Measurements from ENCODE around the gene FERMT3.
A peak's percentile ranks its signal among the peaks of the same experiment; 100 is the strongest.

FERMT3 gene

DNA sequence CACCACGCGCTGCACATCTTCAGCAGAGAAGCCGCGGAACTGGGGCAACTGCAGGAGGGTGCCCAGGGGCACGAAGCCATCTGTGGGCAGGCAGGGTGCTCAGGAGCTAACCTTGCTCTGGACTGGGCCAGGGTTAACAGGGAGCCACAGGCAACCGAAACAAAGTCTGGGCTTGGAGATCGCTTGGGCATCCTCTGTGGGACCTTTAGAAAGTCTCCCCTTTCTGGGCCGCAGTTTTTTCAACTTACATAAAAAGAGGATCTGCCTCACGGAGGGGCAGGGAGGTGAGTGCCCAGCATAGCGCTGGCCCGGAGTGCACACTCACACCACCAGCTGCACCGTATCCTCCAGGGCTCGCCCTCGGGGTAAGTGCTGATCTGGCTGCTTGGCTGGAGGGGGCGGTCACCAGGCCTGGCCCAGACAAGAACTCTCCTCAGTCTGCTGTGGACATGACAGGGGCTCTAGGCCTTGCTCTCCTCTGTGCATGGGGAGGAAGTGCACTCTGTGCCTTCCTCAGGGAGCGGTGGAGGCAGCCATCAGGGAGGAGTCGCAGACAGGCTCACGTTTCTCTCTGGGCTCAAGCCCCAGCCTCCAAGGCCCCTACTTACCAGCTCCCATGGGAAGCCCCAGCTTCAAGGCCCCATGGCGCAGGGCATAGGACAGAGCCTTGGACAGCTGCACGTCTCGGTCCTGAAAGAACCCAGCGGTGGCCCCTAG lies 18.5 kb downstream of the FERMT3 start:
- Histone ChIP-seq H3K9ac (ENCODE audit: low read depth, low read length) (peak overlapping the region; percentile 91), H3K36me3 (ENCODE audit: insufficient read depth, low read length) (peaks cover 29% of the 10 kb centered on the region)

DNA sequence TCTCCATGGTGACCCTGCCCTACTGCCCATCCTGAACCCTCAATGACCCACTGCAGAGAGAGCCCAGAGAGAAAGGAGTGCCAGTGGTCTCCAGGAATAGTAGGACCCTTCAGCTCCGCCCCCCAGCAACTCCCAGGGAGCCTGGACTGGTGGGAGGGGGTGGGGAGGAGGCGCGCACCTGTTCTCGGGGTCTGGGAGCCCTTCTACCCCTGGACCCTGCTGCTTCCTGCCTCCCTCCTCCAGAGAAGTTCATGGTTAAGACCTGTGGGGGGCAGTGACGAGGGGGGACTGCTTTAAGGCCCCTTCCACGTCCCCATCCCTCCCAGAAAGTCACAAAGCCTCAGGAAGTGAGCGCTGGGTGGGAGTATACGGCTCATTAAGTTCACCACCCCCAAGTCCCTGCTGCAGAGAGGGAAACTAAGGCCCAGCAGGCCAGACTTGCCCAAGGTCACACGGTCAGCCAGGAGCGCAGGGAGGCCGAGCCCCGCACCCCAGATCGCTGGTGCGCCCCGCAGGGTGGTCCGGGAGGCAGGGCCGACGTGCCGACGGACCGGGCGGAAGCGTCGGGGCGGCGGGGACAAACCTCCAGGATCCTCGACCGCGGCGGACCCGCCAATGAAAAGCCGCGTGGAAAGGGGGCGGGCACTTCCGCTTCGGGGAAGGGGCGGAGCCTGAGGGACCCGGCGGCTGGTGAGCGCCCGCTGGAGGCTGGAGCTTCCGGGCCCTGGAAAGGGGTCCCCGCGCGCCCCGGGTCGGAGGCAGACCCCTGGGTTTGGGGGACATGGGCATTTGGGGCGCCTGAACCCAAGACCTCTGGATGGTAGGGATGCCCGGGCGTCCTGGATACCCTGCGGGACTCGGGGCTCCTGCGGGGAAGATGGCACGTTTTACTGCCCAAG lies 19.3 kb downstream of the FERMT3 start, which contains the start of the genes NUDT22 and TRPT1:
TSS of gene NUDT22 (plus strand) at position 667 of the 899 bp plus-strand sequence. CDS start 379 bp downstream, outside the sequence.
TSS of gene TRPT1 (minus strand) at position 579 of the 899 bp plus-strand sequence. CDS start at position 253, 326 bp downstream.
- H3K9me3 ChIP-seq (replicated peaks; ENCODE audit: low read length), result no peaks in the 10 kb centered on the region
- peaks cover 42% of the 10 kb centered on the region for H3K4me1 ChIP-seq (ENCODE audit: control insufficient read depth, insufficient read depth, low read length)
- H3K9ac ChIP-seq (ENCODE audit: low read depth, low read length), result peak within 1 kb of the TSS; percentile 91
- H3K4me3 ChIP-seq (ENCODE audit: low read length), result peak within 1 kb of the TSS; percentile 91
- H3K4me2 ChIP-seq (ENCODE audit: low read length), result peak within 1 kb of the TSS; percentile 97
- peaks cover 20% of the 10 kb centered on the region for H3K36me3 ChIP-seq (ENCODE audit: insufficient read depth, low read length)
- no peaks in the 10 kb centered on the region for H3K27me3 ChIP-seq (ENCODE audit: control insufficient read depth, insufficient read depth, low read length)

More for the DNA sequence above, 18.5 kb downstream of the FERMT3 start:
- peak overlapping the region; percentile 91 for H3K4me3 ChIP-seq (ENCODE audit: low read length)
- H3K27me3 ChIP-seq (ENCODE audit: control insufficient read depth, insufficient read depth, low read length), result no peaks in the 10 kb centered on the region
- no peaks in the 10 kb centered on the region for H3K9me3 ChIP-seq (replicated peaks; ENCODE audit: low read length)
- peaks cover 37% of the 10 kb centered on the region for H3K4me1 ChIP-seq (ENCODE audit: control insufficient read depth, insufficient read depth, low read length)
- peak overlapping the region; percentile 97 for H3K4me2 ChIP-seq (ENCODE audit: low read length)

DNA sequence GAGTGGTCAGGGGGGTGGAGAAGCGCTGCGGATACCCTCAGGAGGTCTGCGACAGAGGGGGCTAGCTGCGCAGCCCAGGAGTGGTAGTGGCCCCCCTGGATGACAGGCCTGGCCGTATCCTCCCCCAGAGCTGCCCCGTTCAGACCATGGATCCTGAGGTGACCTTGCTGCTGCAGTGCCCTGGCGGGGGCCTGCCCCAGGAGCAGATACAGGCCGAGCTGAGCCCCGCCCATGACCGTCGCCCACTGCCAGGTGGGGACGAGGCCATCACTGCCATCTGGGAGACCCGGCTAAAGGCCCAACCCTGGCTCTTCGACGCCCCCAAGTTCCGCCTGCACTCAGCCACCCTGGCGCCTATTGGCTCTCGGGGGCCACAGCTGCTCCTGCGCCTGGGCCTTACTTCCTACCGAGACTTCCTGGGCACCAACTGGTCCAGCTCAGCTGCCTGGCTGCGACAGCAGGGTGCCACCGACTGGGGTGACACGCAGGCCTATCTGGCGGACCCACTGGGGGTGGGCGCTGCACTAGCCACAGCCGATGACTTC lies 20.1 kb downstream of the FERMT3 start:
- peaks cover 15% of the 10 kb centered on the region for H3K36me3 ChIP-seq (ENCODE audit: insufficient read depth, low read length)
- H3K9me3 ChIP-seq (replicated peaks; ENCODE audit: low read length), result no peaks in the 10 kb centered on the region

DNA sequence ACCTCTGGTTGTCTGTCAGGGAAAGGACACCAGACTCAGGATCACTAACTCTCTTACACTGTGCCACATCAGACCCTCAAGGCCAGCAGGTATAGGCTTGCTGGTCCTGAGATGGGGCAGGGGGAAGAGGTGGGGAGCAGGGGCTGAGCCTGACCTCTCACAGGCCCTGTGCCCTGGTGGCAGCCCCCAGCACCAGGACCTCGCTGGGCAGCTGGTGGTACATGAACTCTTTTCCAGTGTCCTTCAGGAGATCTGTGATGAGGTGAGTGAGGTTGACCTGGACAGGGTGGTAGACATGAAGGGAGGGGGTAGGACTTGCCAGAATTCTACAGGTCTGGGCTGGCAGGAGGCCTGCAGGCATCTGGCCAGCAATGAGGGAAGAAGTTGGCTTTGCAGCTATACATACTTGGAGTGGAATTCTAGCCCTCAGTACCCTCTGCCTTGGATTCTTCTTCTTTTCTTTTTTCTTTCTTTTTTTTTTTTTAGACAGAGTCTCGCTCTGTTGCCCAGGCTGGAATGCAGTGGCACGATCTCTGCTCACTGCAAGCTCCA lies 21.0 kb downstream of the FERMT3 start:
- peaks cover 45% of the 10 kb centered on the region for H3K4me1 ChIP-seq (ENCODE audit: control insufficient read depth, insufficient read depth, low read length)
- H3K27me3 ChIP-seq (ENCODE audit: control insufficient read depth, insufficient read depth, low read length), result no peaks in the 10 kb centered on the region
- H3K36me3 ChIP-seq (ENCODE audit: insufficient read depth, low read length), result peaks cover 15% of the 10 kb centered on the region
- H3K4me3 ChIP-seq (ENCODE audit: low read length), result peak overlapping the region; percentile 91
- no peaks in the 10 kb centered on the region for H3K9me3 ChIP-seq (replicated peaks; ENCODE audit: low read length)
- H3K9ac ChIP-seq (ENCODE audit: low read depth, low read length), result peak overlapping the region; percentile 91
- peak overlapping the region; percentile 97 for H3K4me2 ChIP-seq (ENCODE audit: low read length)

More for the DNA sequence above, 20.1 kb downstream of the FERMT3 start:
- Histone ChIP-seq H3K4me1 (ENCODE audit: control insufficient read depth, insufficient read depth, low read length) (peaks cover 45% of the 10 kb centered on the region), H3K4me2 (ENCODE audit: low read length) (peak overlapping the region; percentile 97), H3K9ac (ENCODE audit: low read depth, low read length) (peak overlapping the region; percentile 91), H3K4me3 (ENCODE audit: low read length) (peak overlapping the region; percentile 91), H3K27me3 (ENCODE audit: control insufficient read depth, insufficient read depth, low read length) (no peaks in the 10 kb centered on the region)

DNA sequence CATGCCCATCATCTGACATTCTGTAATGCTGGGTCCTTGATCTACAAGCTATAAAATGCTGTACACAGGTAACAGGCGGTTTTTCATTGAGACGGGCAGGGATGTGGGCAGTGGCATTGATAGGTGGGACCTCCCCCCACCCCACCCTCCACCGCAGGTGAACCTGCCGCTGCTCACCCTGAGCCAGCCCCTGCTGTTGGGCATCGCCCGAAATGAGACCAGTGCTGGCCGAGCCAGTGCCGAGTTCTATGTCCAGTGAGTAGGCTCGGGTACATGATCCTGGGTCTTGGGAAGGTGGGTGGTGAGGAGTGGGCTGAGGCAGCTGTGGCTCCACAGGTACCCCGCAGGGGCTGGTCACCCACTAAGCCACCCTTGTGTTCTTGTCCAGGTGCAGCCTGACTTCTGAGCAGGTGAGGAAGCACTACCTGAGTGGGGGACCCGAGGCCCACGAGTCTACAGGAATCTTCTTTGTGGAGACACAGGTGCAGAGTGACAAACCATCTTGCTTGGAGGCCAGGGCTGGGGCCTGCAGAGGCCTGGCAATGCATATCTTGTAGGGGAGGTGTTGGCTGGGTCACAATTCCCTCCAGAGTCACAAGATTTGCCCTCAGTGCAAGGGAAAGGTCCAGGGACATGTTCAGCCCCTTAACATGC lies 22.7 kb downstream of the FERMT3 start:
- Histone ChIP-seq H3K4me1 (ENCODE audit: control insufficient read depth, insufficient read depth, low read length) (peaks cover 49% of the 10 kb centered on the region), H3K36me3 (ENCODE audit: insufficient read depth, low read length) (peaks cover 4% of the 10 kb centered on the region), H3K4me3 (ENCODE audit: low read length) (peak overlapping the region; percentile 83), H3K9ac (ENCODE audit: low read depth, low read length) (no peak overlapping the region), H3K4me2 (ENCODE audit: low read length) (peak overlapping the region; percentile 96), H3K9me3 (replicated peaks; ENCODE audit: low read length) (no peaks in the 10 kb centered on the region), H3K27me3 (ENCODE audit: control insufficient read depth, insufficient read depth, low read length) (no peaks in the 10 kb centered on the region)

DNA sequence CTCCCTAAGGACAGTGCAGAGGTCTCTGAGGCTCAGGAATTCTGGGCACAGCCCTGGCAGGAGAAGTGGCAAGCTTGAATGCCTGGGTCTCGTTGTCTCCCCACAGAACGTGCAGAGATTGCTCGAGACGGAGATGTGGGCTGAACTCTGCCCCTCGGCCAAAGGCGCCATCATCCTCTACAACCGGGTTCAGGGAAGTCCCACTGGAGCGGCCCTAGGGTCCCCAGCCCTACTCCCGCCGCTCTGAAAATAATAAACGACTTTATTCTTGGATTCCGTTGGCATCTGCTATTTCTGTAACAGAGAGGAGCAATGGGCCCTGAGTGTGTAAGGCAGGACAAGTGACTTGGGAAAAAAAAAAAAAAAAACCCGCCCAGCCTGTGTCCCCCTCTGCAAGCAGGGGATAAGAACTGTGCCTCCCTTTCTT lies 23.2 kb downstream of the FERMT3 start:
- Histone ChIP-seq H3K4me1 (ENCODE audit: control insufficient read depth, insufficient read depth, low read length) (peaks cover 46% of the 10 kb centered on the region), H3K4me2 (ENCODE audit: low read length) (peak overlapping the region; percentile 96)

DNA sequence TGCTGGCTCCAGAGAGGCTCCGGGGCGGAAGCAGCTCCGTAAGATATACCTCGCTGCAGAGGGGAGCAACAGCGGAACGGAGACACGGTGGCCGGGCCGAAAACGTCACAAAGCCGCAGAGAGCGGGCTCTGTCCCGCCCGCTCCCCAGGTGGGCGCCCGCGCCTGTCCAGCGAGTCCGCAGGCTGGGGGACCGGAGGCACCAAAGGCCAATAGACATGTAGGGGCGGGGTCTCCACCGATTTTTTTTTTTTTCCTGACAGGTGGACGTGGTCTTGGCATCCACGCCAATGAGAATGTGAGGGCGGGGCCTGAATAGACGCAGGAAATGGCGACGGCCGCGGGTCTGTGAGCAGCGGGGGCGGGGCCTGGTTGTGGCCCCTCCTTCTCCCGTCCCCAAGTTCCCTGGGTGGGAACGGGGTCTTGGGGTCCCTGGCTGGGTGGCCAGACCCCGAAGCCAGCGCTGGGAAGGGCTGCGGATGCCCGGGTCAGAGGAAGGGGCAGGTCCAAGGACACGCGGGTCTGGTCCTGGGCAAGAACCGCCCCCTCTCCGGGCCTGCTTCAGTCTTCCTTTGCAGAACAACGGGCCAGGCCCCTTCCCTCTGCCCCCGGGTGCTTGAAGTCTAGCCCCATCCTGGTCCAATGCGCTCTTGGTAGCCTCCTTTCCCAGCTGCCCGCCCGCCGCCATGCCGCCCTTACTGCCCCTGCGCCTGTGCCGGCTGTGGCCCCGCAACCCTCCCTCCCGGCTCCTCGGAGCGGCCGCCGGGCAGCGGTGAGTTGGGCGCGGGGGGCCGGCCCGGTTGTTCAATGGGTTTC lies 23.9 kb downstream of the FERMT3 start, which contains the start of gene DNAJC4:
TSS of gene DNAJC4 (plus strand) at position 378 of the 814 bp plus-strand sequence. CDS start at position 685, 307 bp downstream.
- Histone ChIP-seq H3K4me1 (ENCODE audit: control insufficient read depth, insufficient read depth, low read length) (peaks cover 44% of the 10 kb centered on the region), H3K9ac (ENCODE audit: low read depth, low read length) (peak within 1 kb of the TSS; percentile 87), H3K4me2 (ENCODE audit: low read length) (peak within 1 kb of the TSS; percentile 96), H3K27me3 (ENCODE audit: control insufficient read depth, insufficient read depth, low read length) (no peaks in the 10 kb centered on the region), H3K36me3 (ENCODE audit: insufficient read depth, low read length) (peaks cover 4% of the 10 kb centered on the region), H3K4me3 (ENCODE audit: low read length) (peak within 1 kb of the TSS; percentile 83), H3K9me3 (replicated peaks; ENCODE audit: low read length) (no peaks in the 10 kb centered on the region)

More for the DNA sequence above, 23.2 kb downstream of the FERMT3 start:
- Histone ChIP-seq H3K36me3 (ENCODE audit: insufficient read depth, low read length) (peaks cover 4% of the 10 kb centered on the region), H3K9me3 (replicated peaks; ENCODE audit: low read length) (no peaks in the 10 kb centered on the region), H3K27me3 (ENCODE audit: control insufficient read depth, insufficient read depth, low read length) (no peaks in the 10 kb centered on the region), H3K9ac (ENCODE audit: low read depth, low read length) (peak overlapping the region; percentile 87), H3K4me3 (ENCODE audit: low read length) (peak overlapping the region; percentile 83)

DNA sequence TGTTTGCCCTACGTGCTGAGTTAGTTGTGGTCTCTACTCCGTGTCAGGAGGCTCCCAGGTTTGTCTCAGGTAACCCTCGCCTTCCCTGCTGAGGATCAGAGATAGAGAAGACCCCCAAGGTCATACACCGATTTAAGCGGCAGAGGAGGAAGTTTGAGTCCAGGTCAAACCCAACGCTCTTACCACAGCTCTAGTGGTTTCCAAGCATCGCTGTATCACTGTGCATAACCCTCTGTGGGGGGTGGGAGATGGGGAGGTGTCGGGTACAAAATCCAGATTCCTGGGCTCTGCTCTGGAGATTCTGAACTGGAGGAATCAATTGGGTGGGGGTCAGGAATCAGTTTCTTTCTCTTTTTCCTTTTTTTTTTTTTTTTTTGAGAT lies 24.5 kb downstream of the FERMT3 start:
- H3K4me2 ChIP-seq (ENCODE audit: low read length), result peak overlapping the region; percentile 96
- H3K27me3 ChIP-seq (ENCODE audit: control insufficient read depth, insufficient read depth, low read length), result no peaks in the 10 kb centered on the region
- peak overlapping the region; percentile 83 for H3K4me3 ChIP-seq (ENCODE audit: low read length)
- H3K9ac ChIP-seq (ENCODE audit: low read depth, low read length), result peak overlapping the region; percentile 87
- H3K9me3 ChIP-seq (replicated peaks; ENCODE audit: low read length), result no peaks in the 10 kb centered on the region
- peaks cover 8% of the 10 kb centered on the region for H3K36me3 ChIP-seq (ENCODE audit: insufficient read depth, low read length)
- H3K4me1 ChIP-seq (ENCODE audit: control insufficient read depth, insufficient read depth, low read length), result peaks cover 46% of the 10 kb centered on the region

DNA sequence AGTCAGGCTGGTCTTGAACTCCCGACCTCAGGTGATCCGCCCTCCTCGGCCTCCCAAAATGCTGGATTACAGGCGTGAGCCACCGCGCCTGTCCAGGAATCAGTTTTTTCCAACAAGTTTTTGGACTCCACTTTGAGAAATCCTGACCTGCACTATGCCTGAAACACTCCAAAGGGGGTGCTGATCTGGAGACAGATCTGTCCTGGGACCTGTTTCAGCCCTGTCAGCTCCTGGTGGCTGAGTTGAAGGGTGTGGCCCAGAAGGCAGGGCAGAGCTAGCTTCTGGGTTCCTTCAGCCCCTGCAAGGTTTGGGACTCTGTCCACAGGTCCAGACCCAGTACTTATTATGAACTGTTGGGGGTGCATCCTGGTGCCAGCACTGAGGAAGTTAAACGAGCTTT lies 25.0 kb downstream of the FERMT3 start:
- H3K4me3 ChIP-seq (ENCODE audit: low read length), result no peak overlapping the region
- peaks cover 10% of the 10 kb centered on the region for H3K36me3 ChIP-seq (ENCODE audit: insufficient read depth, low read length)
- H3K27me3 ChIP-seq (ENCODE audit: control insufficient read depth, insufficient read depth, low read length), result no peaks in the 10 kb centered on the region
- H3K4me2 ChIP-seq (ENCODE audit: low read length), result no peak overlapping the region
- H3K9me3 ChIP-seq (replicated peaks; ENCODE audit: low read length), result no peaks in the 10 kb centered on the region
- H3K9ac ChIP-seq (ENCODE audit: low read depth, low read length), result no peak overlapping the region
- peaks cover 44% of the 10 kb centered on the region for H3K4me1 ChIP-seq (ENCODE audit: control insufficient read depth, insufficient read depth, low read length)

All from skeletal muscle satellite cell (primary cell).